ENCODE data around the gene CIAPIN1.

DNA sequence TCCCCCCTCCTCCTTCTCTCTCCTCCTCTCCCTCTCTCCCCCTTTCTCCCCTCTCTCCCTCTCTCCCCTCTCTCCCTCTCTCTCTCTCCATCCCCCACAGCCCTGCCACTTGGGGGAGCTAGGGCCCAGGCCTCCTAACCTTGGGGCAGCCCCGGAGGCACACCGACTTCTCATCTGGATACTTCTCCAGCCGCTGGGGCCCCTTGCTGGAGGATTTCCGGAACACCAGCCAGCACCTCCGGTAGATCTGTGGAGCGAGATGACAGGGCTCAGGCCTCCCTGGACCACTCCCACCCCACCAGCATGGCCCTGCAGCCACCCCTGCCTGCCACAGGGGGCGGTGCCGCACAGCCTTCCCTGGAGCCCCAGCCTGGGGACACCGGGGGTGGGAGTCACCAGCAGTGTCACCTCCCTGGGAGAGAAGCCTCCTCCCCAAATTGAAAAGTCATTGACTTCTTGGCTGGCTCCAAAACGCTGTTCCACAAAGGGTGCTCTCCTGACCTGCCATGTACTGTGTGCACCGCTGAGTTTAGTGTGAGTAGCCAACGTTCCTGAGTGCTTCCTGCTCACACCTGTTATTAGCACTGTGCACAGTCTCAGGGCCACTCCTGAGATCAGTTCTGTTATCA, 28.6 kb upstream of the CIAPIN1 start:
- TF ChIP-seq TAF1 (IDR thresholded peaks at IDR 0.05; ENCODE audit: borderline replicate concordance, insufficient read depth, low read length) (no peak), REST (IDR thresholded peaks at IDR 0.05; ENCODE audit: insufficient read depth in 1 of 2, low read depth in 2 of 2, low read length in 2 of 2) (no peak), FOXP2 (optimal IDR thresholded peaks at IDR 0.05; ENCODE audit: borderline replicate concordance, extremely low read depth, extremely low read length, insufficient read depth) (no peak), POLR2AphosphoS5 (IDR thresholded peaks at IDR 0.05; ENCODE audit: low read depth, low read length) (no peak)

Data from PFSK-1 (cell line).